ENCODE data around the gene RPL13.

RPL13 gene

DNA sequence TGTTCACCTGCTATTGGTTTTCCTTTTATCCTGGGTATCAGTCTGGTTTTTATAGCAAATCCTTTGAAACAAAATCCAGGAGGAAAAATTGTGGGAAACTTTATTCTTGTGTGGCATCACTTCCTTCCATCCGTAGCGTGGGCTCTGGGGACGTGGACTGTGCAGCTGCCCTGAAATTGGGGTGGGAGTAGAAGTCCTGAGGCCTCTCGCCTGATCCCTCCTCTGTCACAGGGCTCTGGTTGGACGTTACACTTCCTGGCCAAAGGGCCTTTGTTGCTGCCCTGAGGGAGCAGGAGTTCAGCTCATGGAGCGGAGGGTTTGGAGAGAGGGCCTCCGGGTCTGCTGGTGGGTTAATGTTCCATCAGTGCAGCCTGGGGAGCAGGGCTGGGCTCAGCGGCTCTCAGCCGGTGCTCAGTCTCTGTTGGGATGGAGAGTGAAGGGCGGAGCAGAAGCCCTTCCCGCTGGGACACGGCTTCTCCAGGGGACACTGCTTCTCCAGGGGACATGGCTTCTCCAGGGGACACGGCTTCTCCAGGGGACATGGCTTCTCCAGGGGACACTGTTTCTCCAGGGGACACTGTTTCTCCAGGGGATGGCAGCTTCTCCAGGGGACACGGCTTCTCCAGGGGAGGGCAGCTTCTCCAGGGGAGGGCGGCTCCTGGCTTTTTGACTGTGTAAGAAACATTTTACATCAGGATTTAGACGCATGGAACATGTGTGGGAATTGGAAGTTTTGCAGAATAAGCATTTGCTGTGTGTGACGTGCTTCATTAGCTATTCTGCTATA, 15.2 kb upstream of the RPL13 start:
- no peak for DNase-seq (ENCODE audit: low read depth in 2 of 3, low spot score in 1 of 3)

DNA sequence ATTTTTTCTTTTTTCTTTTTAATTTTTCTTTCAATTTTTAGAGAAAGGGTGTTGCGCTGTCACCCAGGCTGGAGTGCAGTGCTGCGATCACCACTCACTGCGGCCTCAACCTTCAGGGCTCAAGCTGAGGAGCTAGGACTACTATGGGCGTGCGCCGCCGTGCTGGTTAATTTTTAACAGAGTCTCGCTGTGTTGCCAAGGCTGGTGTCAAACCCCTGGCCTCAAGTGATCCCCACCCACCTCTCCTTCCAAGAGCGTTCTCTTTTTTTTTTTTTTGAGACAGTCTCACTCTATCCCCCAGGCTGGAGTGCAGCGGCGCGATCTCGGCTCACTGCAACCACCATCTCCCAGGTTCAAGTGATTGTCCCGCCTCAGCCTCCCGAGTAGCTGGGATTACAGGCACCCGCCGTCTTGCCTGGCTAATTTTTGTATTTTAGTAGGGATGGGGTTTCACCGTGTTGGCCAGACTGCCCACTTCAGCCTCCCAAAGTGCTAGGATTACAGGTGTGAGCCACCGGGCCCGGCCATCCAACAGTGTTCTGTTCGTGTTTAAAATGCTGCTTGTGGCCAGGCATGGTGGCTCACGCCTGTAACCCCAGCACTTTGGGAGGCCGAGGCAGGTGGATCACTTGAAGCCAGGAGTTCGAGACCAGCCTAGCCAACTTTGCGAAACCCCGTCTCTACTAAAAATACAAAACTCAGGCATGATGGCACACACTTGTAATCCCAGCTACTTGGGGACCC, 14.5 kb upstream of the RPL13 start:
- DNase-seq (ENCODE audit: low read depth in 2 of 3, low spot score in 1 of 3), result no peak

DNA sequence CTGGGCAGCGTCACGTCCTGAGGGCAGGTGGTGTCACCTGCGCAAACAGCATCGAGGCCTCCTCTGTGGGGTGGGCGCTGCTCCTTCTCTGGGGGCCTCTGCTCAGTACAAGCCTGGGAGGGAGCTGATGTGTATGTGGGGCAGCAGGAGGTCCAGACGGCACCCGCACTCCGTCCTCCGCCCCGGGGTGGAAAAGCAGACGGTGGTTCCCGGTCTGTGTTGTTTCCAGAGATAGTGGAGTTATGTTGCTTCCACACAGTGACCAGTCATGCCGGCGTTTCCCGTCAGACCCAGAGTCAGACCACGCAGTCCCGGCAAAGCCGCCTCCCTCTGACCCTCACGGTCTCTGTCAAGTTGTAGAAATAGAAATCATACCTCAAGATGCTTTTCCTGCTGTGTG, 13.7 kb upstream of the RPL13 start:
- no peak for DNase-seq (ENCODE audit: low read depth in 2 of 3, low spot score in 1 of 3)

DNA sequence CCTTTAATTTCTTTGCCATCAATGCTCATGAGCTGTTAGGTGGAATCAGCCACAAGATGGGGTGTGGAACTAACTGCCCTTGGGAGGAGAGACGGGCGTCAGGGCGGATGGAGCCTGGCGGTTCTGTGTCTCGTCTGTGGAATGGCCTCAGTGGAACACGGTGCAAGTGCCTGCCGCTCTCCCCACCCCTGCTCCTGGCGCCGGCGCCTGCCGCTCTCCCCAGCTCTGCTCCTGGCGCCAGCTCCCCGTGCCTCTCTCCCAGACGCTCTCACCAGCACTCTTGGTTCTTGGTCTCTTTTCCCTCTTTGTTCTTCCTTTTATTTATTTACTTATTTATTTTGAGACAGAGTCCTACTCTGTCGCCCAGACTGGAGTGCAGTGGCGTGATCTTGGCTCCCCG, 13.2 kb upstream of the RPL13 start:
- DNase-seq (ENCODE audit: low read depth in 2 of 3, low spot score in 1 of 3), result no peak

DNA sequence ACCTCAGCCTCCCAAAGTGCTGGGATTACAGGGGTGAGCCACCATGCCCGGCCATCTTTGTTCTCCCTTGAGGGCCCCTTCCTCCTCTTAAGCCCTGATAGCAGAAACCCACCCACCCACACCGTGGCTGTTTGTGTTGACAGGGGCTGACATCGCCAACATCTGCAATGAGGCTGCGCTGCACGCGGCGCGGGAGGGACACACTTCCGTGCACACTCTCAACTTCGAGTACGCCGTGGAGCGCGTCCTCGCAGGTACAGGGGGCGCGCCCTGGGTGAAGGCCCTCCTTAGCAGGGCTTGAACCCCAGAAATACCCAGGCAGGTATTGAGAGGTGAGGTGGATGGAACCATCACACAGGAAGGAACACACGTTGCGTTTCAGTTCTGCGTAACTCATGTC, 12.6 kb upstream of the RPL13 start:
- no peak for DNase-seq (ENCODE audit: low read depth in 2 of 3, low spot score in 1 of 3)

DNA sequence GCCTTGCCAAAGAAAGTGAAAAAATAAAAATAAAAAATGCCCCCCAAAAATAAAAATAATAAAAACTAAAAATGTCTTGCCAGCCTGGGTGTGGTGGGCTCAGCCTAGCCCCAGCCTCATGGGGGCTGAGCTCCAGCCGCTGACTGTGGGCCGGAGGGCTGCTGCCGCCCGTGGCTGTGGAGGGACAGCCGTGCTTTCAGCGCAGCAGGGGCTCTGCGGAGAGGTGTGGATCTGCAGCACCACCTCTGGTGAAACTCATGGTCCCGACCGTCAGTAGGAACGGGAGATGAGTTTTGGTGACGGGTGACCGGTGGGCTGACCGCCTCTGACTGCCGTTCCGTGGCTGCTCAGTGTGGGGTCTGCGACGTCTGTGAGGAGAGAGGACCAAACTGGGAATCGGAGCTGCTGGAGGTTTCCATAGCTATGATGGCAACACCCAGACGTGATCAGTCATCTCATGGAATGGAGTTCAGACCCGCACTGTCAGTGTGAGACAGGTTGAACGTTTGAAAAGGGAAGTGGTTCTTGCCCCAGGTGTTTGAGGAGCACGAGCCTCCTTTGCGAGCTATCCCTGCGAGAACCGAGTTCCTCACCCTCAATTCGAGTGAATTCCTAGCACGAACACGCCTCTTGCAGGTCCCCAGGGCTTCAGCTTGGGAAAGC, 12.0 kb upstream of the RPL13 start:
- no peak for DNase-seq (ENCODE audit: low read depth in 2 of 3, low spot score in 1 of 3)

DNA sequence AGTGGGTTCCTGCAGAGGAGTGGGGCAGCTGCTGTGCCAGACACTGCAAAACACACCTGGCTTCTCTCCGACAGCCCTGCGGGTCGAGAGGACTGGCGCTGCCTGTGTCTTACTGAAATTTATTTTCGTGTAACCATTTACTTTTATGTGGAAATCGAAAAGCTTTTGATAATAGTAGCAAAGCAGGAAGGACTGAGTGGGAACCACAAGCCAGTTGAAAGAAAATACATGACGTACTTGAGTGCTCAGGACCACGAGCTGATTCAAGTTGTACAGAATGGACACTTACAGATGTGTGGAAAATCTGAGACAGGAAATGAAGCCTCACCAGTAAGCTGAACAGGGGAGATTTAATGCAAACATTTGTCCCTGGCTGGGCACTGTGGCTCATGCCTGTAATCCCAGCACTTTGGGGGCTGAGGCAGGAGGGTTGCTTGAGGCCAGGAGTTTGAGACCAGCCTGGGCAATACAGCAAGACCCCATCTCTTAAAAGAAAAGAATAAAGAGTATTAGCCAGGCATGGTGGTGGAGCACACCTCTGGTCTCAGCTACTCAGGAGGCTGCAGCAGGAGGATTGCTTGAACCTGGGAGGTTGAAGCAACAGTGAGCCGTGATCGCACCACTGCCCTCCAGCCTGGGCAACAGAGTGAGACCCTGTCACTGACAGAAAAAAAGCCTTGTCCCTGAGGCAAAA, 11.3 kb upstream of the RPL13 start:
- DNase-seq (ENCODE audit: low read depth in 2 of 3, low spot score in 1 of 3), result no peak

DNA sequence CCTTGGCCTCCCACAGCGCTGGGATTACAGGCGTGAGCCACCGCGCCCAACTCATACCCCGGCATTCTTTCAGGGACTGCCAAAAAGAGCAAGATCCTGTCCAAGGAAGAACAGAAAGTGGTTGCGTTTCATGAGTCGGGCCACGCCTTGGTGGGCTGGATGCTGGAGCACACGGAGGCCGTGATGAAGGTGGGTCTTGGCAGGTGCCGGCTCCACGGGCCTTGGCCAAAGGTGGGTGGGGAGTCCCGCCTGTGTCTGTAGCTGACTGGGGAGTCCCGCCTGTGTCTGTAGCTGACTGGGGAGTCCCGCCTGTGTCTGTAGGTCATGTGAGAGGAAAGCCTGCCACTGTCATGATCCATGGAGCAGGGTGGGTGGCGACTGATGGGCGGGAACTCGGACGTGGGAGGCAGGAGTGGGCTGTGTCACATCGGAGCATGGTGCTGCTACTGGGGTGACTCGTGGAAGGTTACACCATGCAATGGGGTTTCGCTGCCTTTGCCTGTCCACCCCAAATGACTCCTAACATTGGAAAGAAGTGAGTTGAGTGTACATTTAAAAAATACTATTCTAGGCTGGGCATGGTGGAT, 10.0 kb upstream of the RPL13 start:
- DNase-seq (ENCODE audit: low read depth in 2 of 3, low spot score in 1 of 3), result no peak

DNA sequence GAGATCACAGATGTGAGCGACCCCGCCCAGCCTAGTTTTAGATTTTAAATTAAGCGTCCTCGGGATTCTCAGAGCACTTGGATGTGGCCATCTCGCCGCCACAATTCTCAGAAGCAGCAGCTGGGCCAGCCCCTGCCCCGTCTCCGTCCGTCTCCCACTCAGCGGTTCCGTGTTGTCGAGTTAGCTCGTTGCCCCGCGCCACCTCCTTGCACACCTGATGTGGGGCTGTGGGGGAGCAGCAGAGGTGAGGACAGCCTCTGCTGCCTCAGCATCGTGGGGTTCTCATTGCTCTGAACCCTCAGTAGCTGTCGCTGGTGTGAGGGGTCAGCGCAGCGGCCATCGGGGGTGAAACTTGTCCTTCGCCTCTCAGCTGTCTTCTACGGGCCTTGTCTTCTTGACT, 8.2 kb upstream of the RPL13 start:
- DNase-seq (ENCODE audit: low read depth in 2 of 3, low spot score in 1 of 3), result no peak

DNA sequence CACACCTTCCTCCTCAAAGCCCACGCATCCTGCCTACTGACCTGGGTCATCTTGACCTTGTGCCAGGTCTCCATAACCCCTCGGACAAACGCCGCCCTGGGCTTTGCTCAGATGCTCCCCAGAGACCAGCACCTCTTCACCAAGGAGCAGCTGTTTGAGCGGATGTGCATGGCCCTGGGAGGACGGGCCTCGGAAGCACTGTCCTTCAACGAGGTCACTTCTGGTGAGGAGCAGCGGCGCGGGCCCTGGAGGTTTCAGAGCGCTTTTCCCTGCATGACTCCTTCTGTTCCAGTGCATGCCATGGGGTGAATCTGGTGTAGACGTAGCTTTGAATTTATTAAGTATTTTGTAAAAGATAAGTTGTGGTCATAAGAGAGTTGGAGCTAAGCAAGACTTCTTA, 7.6 kb upstream of the RPL13 start:
- DNase-seq (ENCODE audit: low read depth in 2 of 3, low spot score in 1 of 3), result no peak

DNA sequence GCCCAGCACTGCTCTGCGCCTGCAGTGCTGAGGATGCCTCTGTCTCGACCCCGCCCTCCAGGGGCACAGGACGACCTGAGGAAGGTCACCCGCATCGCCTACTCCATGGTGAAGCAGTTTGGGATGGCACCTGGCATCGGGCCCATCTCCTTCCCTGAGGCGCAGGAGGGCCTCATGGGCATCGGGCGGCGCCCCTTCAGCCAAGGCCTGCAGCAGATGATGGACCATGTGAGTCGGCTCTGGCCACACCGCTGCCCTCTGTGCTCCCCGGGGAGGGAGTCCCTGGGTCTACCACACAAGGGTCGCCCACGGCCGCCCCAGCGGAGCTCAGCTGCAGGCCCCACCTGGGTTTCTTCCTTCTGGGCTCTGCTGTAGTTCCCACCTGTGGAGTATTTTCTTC, 6.7 kb upstream of the RPL13 start:
- no peak for DNase-seq (ENCODE audit: low read depth in 2 of 3, low spot score in 1 of 3)

DNA sequence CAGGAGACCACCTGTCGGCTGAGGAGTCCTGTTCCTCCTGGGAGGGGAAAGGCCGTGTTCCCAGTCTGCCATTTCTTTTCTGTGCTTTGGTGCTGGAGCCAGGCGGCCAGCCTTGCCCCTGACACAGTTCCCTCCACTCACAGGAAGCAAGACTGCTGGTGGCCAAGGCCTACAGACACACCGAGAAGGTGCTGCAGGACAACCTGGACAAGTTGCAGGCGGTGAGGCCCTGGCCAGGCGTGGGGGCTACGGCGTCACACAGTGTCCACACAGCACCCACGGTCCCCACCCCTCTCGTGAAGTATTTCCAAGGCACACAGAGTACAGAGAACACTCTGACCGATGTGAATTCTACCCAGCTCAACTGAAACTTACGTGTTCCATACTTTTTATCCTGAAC, 6.1 kb upstream of the RPL13 start:
- no peak for DNase-seq (ENCODE audit: low read depth in 2 of 3, low spot score in 1 of 3)

DNA sequence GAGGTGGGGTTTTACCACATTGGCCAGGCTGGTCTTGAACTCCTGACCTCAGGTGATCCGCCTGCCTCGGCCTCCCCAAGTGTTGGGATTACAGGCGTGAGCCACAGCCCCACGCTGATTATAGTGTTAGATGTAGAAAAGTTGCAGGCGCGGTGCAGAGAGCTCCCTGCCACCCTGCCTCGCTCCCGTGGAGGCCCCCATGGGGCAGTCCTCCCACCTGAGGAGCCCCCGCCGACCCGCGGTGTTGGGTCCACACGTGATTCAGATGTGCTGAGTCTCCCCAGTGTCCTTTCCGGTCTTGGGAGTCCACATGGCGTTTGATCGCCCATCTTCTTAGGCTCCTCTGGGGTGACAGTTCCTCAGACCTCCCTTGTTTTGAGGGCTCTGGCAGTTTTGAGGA, 5.2 kb upstream of the RPL13 start:
- DNase-seq (ENCODE audit: low read depth in 2 of 3, low spot score in 1 of 3), result no peak

DNA sequence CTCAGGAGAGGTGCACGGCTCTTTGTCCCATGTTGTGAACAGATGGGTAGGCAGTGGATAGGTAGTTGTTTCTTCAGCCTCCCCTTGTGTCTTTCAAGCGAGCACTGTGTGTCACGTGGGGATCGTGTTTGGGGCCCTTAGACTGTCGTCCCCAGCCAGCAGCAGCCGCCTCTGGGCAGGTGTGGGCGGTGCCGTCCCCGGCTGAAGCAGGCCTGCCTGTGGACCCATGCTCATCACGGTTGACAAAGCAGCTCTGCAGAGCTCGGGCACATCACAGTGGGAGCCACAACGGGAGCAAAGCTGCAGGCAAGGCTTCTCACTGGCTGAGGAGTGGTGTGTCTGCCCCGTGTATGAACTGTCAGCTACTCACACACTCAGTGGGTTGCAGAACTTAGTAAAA, 4.7 kb upstream of the RPL13 start:
- DNase-seq (ENCODE audit: low read depth in 2 of 3, low spot score in 1 of 3), result no peak

DNA sequence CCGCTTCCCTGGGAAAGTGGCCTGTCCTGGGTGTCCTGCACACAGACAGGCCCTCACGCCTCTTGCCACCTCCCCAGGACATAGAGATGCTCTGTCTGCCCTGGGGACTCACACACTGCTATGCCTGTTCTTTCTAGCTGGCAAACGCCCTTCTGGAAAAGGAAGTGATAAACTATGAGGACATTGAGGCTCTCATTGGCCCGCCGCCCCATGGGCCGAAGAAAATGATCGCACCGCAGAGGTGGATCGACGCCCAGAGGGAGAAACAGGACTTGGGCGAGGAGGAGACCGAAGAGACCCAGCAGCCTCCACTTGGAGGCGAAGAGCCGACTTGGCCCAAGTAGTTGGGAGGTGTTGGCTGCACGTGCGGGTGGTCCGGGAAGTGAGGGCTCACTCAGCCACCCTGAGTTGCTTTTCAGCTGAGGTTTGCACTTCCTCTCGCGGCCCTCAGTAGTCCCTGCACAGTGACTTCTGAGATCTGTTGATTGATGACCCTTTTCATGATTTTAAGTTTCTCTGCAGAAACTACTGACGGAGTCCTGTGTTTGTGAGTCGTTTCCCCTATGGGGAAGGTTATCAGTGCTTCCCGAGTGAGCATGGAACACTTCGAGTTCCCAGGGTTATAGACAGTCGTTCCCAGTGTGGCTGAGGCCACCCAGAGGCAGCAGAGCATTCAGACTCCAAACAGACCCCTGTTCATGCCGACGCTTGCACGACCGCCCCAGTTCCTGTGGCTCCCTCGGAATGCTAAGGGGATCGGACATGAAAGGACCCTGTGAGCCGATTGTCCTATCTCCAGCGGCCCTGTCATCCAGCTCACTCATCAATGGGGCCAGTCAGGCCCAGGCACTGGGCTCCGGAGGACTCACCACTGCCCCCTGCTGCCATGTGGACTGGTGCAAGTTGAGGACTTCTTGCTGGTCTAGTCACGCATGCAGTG, 3.5 kb upstream of the RPL13 start:
- DNase-seq (ENCODE audit: low read depth in 2 of 3, low spot score in 1 of 3), result peak; percentile 71 to 92 (median 87)

DNA sequence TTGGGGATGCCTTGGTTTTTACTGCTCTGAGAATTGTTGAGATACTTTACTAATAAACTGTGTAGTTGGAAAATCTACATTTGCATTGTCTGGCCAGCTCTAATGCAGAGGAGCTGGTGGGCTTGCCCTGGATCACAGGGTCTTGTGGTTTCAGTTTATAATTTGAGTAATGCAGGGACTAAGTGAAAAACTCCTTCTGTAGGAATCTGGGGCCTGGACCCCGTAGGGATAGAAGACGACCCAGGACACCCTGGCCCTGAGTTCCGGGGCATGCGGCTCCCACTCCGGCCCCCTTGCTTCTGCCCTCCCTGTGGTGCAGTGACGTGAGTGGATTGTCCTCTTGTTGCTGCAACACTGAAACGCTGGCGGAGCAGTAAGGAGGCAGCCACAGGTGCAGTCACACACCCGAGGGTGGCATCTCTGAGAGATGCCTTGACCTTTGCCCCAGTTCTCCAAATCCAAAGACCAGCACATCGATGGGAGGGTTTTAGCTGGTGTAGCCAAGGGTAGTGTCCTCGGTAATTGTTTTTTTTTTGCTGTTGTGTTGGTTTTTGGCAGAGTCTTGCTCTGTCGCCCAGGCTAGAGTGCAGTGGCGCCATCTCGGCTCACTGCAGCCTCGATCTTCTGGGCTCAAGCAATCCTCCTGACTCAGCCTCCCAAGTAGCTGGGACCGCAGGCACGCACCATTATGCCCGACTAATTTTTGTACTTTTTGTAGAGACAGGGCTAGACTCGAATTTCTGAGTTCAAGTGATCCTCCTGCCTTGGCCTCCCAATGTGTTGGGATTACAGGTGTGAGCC, 2.6 kb upstream of the RPL13 start:
- DNase-seq (ENCODE audit: low read depth in 2 of 3, low spot score in 1 of 3), result no peak

DNA sequence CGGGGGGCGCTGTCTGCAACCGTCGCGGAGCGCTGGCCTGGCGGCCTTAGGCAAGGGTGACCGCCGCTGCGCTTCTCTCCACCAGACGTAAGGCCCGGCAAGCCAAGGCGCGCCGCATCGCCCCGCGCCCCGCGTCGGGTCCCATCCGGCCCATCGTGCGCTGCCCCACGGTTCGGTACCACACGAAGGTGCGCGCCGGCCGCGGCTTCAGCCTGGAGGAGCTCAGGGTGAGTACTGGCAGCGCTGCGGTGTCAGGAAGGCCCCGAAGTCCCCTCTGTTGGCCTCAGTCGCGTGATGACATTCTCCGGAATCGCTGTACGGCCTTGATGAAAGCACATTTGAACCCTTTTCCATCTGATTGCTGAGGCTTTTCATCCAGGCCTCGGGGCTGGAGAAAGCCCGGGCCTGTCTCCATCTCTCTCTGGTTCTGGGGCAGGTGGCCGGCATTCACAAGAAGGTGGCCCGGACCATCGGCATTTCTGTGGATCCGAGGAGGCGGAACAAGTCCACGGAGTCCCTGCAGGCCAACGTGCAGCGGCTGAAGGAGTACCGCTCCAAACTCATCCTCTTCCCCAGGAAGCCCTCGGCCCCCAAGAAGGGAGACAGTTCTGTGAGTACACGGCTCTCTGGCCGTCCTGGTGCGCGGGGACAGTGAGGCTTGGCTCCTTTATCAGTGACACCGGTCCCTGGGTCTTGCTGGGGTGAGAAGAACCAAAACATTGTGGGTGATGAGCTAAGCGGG, 831 bp downstream of the RPL13 start:
- no peak for DNase-seq (ENCODE audit: low read depth in 2 of 3, low spot score in 1 of 3)

DNA sequence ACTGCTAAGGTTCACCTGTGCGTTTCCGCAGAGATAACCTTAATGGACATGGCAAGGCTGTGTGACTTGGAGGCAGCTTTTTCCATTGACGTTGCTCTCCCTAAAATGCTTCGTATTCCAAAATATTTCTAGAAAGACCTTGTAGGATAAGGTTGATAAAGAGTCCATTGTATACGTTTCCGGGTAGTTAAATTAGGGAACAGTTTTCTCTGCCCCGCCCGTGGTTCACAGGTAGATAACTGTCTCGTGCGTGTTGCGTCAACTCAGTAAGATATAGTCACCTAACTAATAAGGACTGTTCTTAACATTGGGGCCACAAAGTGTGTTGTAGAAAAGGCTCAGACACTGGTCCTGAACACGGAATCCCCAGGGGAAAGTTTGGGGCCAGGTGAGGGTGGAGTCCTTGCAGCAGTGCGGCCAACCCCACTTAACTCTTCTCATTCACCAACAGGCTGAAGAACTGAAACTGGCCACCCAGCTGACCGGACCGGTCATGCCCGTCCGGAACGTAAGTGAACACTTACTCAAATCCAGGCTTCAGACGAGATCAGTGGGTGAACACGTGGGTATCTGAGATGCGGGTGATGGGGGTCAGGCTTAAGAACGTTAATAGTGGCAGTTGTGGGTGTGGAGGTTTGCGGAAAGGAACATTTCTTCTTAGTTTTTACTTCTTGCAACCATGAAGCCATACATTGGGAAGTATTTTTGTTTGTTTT, 1.6 kb downstream of the RPL13 start:
- DNase-seq (ENCODE audit: low read depth in 2 of 3, low spot score in 1 of 3), result no peak
